PFSK-1 (cell line): ENCODE measurements around the gene ELL2.

Experiments
- FOXP2 ChIP-seq: optimal IDR thresholded peaks from 2 replicates; pipeline ENCODE3; 2011; ENCODE audit warnings: borderline replicate concordance, control low read depth, inconsistent platforms; ENCODE audit not compliant: insufficient read depth; ENCODE audit errors: extremely low read length, extremely low read depth
- POLR2AphosphoS5 ChIP-seq: IDR thresholded peaks from 2 replicates; pipeline ENCODE4 v1.6.1; 2012; ENCODE audit warnings: low read depth, mild to moderate bottlenecking, control low read depth, low read length, moderate library complexity
- SIN3A ChIP-seq: IDR thresholded peaks from 2 replicates; pipeline ENCODE4 v1.6.1; 2012; ENCODE audit warnings: mild to moderate bottlenecking, low read length, moderate library complexity, borderline replicate concordance; ENCODE audit not compliant: insufficient read depth
- TAF1 ChIP-seq: IDR thresholded peaks from 2 replicates; pipeline ENCODE4 v1.6.1; 2012; ENCODE audit warnings: low read length, control low read depth, borderline replicate concordance; ENCODE audit not compliant: insufficient read depth
- TF ChIP-seq, protein P1 (sequence below), 2 experiments: IDR thresholded peaks; 2 replicates each; pipeline versions ENCODE4 v1.6.1 to v1.8.0; 2011 to 2012; ENCODE audit warnings: low read depth in 2 of 2, low read length in 2 of 2, control low read depth in 1 of 2, inconsistent platforms in 1 of 2, mild to moderate bottlenecking in 1 of 2, moderate library complexity in 1 of 2; ENCODE audit not compliant: insufficient read depth in 1 of 2

DNA sequence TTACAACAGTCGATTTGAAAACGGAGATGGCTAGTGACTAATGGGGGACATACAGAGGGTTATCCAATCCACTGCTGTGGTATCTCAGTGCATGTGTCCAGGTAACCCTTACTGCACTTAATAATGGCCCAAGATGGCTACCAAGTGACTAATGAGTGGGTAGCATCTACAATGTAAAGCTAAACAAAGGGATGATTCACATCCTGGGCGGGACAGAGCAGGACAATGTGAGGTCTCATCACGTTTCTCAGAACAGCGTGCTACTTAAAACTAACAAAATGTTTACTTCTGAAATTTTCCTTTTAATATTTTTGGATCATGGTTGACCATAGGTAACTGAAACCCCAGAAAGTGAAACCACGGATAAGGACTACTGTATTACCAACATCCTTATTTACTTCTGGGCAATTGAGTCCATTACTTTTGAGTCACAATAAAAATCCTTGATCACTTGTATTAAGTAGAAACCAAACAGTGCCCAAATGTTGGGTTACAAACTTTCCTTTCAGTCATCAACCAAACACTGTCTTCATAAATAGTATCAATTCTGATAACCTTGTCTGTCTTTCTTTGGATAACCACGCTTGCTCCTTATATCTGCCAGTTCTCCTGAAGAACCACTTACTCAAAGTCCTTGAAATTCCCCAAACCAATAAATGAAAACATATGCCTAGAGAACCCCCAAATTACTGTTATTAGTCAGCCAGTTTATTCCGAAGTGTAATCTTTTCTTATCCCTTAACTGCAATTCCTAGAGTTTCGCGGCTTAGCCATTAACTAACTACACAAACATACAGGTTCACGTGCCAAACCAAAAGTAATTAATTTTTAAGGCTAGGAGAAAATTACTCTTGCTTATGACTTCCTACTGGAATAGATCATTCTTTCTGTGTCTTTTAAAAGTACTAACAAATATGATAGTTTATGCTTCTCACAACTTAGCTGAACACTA lies 59.7 kb downstream of the ELL2 start:
- TF ChIP-seq POLR2AphosphoS5 (no peak), SIN3A (no peak), TAF1 (no peak), FOXP2 (no peak)
- TF ChIP-seq, protein P1, sequence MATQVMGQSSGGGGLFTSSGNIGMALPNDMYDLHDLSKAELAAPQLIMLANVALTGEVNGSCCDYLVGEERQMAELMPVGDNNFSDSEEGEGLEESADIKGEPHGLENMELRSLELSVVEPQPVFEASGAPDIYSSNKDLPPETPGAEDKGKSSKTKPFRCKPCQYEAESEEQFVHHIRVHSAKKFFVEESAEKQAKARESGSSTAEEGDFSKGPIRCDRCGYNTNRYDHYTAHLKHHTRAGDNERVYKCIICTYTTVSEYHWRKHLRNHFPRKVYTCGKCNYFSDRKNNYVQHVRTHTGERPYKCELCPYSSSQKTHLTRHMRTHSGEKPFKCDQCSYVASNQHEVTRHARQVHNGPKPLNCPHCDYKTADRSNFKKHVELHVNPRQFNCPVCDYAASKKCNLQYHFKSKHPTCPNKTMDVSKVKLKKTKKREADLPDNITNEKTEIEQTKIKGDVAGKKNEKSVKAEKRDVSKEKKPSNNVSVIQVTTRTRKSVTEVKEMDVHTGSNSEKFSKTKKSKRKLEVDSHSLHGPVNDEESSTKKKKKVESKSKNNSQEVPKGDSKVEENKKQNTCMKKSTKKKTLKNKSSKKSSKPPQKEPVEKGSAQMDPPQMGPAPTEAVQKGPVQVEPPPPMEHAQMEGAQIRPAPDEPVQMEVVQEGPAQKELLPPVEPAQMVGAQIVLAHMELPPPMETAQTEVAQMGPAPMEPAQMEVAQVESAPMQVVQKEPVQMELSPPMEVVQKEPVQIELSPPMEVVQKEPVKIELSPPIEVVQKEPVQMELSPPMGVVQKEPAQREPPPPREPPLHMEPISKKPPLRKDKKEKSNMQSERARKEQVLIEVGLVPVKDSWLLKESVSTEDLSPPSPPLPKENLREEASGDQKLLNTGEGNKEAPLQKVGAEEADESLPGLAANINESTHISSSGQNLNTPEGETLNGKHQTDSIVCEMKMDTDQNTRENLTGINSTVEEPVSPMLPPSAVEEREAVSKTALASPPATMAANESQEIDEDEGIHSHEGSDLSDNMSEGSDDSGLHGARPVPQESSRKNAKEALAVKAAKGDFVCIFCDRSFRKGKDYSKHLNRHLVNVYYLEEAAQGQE (IDR thresholded peaks at IDR 0.05; ENCODE audit: insufficient read depth in 1 of 2, low read depth in 2 of 2, low read length in 2 of 2), result no peak
